ENCODE results near the gene DPEP3.
"Not testable (repeated sequence)": the region's sequence is repeated elsewhere in the genome, so short reads cannot be mapped to it uniquely, and the experiment has no call there.

The DPEP3 gene

DNA sequence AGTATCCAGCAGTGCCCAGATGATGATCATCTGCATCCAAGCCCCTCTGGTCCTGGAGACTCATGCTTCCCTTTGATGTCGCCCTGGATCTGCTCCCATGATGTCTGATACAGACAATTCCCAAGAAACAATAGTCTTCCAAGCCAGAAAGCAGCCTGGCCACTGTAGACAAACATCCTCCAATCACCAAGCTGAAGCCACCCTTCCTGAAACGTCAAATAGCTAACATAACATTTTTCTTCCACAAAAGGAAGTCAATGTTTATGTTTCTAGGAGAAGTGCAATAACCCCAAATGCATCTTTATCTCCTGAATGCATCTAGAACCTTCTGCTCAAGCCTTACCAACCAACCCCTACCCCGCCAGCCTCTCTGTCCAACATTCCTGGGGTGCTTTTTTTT lies 20.2 kb upstream of the DPEP3 start:
- TF ChIP-seq, protein P1, sequence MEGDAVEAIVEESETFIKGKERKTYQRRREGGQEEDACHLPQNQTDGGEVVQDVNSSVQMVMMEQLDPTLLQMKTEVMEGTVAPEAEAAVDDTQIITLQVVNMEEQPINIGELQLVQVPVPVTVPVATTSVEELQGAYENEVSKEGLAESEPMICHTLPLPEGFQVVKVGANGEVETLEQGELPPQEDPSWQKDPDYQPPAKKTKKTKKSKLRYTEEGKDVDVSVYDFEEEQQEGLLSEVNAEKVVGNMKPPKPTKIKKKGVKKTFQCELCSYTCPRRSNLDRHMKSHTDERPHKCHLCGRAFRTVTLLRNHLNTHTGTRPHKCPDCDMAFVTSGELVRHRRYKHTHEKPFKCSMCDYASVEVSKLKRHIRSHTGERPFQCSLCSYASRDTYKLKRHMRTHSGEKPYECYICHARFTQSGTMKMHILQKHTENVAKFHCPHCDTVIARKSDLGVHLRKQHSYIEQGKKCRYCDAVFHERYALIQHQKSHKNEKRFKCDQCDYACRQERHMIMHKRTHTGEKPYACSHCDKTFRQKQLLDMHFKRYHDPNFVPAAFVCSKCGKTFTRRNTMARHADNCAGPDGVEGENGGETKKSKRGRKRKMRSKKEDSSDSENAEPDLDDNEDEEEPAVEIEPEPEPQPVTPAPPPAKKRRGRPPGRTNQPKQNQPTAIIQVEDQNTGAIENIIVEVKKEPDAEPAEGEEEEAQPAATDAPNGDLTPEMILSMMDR (IDR thresholded peaks at IDR 0.05; ENCODE audit: low read length, missing control alignments) = no peak
- H3K4me3 ChIP-seq (replicated peaks; ENCODE audit: low read depth, low read length) = no peak overlapping the region

DNA sequence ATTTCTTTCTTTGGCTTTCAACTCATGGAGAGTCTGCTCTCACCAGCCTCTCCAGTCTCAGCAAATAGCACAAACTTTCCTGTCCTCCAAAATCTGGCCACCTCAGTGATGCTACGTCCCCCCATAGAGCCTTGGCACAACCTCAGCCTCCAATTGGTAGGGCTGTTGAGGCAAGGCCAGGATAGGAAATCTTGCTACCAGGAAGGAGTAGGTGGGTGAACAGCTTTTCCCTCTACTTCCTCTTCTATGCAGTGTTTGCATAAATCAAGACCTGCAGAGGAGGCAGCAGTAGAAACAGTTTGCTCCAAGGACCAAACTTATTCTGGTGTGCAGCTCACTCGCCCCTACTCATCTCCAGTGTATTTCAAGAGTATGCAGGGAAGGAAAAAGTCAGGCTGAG lies 19.7 kb upstream of the DPEP3 start:
- DNase-seq (ENCODE audit: low read depth) = no peak
- TF ChIP-seq, protein P1 (IDR thresholded peaks at IDR 0.05; ENCODE audit: low read length, missing control alignments) = no peak
- H3K4me3 ChIP-seq (replicated peaks; ENCODE audit: low read depth, low read length) = no peak overlapping the region

More for the DNA sequence above, 20.2 kb upstream of the DPEP3 start:
- DNase-seq (ENCODE audit: low read depth) = peak; percentile 22

DNA sequence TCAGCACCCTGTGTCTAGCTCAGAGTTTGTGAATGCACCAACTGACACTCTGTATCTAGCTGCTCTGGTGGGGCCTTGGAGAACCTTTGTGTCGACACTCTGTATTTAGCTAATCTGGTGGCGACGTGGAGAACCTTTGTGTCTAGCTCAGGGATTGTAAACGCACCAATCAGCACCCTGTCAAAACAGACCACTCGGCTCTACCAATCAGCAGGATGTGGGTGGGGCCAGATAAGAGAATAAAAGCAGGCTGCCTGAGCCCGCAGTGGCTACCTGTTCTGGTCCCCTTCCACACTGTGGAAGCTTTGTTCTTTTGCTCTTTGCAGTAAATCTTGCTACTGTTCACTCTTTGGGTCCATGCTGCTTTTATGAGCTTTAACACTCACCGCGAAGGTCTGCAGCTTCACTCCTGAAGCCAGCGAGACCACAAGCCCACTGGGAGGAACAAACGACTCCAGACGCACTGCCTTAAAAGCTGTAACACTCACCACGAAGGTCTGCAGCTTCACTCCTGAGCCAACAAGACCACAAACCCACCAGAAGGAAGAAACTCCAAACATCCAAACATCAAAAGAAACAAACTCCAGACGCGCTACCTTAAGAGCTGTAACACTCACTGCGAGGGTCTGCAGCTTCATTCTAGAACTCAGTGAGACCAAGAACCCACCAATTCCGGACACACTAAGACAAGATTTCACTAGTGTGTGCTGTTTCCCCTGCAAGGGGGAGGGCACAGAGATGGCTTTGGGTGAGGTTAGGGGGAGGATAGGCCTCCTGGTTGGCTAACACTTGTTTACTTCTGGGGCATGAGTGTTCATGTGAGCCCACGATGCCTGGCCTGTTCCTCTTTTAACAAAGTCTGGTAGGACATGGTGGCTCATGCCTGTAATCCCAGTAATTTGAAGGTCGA lies 18.7 kb upstream of the DPEP3 start, which contains the start of gene DPEP2:
Gene DPEP2, minus strand, starts transcription at position 706 of the 910 bp plus-strand sequence. CDS start 6,272 bp downstream, outside the sequence.
- not testable (repeated sequence) for H3K4me3 ChIP-seq (replicated peaks; ENCODE audit: low read depth, low read length); DNase-seq (ENCODE audit: low read depth)

DNA sequence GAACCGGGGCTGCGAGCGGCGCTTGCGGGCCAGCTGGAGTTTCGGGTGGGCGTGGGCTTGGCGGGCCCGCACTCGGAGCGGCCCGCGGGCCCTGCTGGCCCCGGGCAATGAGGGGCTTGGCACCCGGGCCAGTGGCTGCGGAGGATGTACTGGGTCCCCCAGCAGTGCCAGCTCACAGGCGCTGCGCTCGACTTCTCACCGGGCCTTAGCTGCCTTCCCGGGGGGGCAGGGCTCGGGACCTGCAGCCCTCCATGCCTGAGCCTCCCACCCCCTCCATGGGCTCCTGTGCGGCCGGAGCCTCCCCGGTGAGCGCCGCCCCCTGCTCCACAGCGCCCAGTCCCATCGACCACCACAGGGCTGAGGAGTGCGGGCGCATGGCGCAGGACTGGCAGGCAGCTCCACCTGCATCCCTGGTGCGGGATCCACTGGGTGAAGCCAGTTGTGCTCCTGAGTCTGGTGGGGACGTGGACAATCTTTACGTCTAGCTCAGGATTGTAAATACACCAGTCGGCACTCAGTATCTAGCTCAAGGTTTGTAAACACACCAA lies 18.0 kb upstream of the DPEP3 start:
- not testable (repeated sequence) for H3K4me3 ChIP-seq (replicated peaks; ENCODE audit: low read depth, low read length)

DNA sequence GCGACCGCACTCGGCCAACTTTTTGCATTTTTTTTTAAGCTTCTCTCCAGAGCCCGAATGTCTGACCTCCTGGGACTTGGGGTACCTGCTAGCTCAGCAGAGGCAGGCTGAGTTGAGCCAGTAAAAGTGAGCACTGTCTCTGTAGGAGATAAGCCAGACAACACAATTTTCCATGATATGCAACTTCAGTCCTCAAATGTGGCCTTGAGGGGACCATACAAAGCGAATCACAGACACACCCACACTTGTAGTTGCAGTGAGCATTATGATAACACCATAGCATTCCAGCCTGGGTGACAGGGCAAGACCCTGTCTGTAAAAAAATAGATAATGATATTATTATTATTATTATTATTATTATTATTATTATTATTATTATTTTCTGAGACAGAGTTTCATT lies 16.4 kb upstream of the DPEP3 start:
- no peak overlapping the region for H3K4me3 ChIP-seq (replicated peaks; ENCODE audit: low read depth, low read length)
- no peak for DNase-seq (ENCODE audit: low read depth)
- TF ChIP-seq, protein P1 (IDR thresholded peaks at IDR 0.05; ENCODE audit: low read length, missing control alignments) = no peak

More for the DNA sequence above, 18.0 kb upstream of the DPEP3 start:
- DNase-seq (ENCODE audit: low read depth) = not testable (repeated sequence)

DNA sequence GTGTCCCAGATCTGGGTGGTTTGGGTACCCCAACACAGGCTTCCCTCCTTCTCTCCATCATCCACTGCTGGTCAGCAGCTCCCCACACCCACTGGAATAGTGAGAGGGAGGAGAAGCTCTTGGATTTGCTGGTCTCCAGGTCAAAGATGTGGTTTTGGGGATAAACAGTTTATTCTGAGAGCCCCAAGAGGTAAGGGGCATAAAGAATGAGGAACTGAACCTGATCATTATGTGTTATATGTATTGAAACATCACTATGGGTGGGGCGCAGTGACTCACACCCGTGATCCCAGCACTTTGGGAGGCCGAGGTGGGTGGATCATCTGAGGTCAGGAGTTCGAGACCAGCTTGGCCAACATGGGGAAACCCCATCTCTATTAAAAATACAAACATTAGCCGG lies 15.1 kb upstream of the DPEP3 start:
- no peak for DNase-seq (ENCODE audit: low read depth)
- no peak overlapping the region for H3K4me3 ChIP-seq (replicated peaks; ENCODE audit: low read depth, low read length)

DNA sequence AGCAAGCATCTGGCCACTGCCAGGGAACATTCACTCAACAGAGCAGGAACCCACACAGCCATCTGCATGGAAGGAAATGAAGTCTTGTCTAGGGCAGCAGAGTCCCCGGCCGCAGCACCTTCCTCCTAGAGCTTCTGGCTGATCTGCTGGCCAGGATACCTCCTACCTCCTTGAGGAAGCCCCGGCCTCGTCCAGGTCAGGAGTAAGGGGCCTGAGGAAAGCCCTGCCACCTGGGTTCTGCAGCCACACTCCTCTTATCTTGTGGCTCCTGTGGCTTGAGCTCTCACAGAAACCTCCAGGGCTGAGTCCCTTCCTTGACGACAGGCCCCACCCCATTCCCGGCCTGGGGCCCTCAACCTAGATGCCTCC lies 13.7 kb upstream of the DPEP3 start:
- not testable (repeated sequence) for H3K4me3 ChIP-seq (replicated peaks; ENCODE audit: low read depth, low read length)

More for the DNA sequence above, 15.1 kb upstream of the DPEP3 start:
- TF ChIP-seq, protein P1 (IDR thresholded peaks at IDR 0.05; ENCODE audit: low read length, missing control alignments) = no peak

DNA sequence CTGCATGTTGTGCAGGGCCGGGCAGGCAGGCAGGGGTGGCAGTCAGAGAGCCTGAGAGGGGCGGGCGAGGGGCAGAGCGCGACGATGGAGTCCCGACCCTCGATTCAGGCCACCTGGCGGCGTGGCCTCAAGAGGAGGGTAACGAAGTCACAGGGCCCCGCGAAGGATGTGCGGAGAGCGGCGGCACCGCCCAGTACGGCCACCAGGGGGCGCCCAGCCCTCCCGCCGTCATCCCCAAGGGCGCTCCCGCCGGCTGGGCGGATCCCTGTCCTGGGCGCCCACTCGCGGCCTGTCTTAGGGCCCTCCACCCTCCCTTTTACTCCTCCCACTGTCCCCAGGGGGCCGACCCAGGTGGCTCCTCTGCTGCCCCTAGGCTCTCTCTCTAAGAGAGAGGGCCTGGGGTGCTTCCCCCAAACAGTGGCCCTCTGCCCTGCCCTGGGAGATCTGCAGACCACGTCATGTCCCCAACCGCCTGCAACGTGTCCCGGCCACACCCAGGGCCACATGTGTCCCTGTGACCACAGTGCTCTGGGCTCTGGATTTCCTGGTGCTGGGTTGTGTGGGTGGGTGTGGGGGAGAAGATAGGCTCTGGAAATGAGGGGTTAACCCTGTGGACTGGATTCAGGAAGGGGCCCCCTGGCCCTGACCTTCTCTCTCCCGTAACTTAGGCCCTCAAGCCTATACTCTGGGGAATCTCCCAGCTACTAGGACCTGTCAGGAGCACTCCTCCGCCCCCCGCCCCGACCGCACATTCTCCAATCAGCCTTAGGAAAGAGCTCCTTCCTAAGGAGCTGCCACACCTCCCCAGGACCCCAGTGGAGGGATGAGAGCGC lies 13.1 kb upstream of the DPEP3 start:
- H3K4me3 ChIP-seq (replicated peaks; ENCODE audit: low read depth, low read length) = peak overlapping the region; percentile 24
- DNase-seq (ENCODE audit: low read depth) = peak; percentile 68
- TF ChIP-seq, protein P1 (IDR thresholded peaks at IDR 0.05; ENCODE audit: low read length, missing control alignments) = peak; percentile 58

More for the DNA sequence above, 13.7 kb upstream of the DPEP3 start:
- DNase-seq (ENCODE audit: low read depth) = not testable (repeated sequence)
